ENCODE results near the gene PAX7.

GRCh38 chr1:18592368-18592767 is 38.3 kb upstream of the PAX7 start:
- TF ChIP-seq POLR2A (IDR thresholded peaks at IDR 0.05; ENCODE audit: low read depth, low read length) (no peak), CEBPB (IDR thresholded peaks at IDR 0.05; ENCODE audit: low read depth, low read length) (no peak), CTCF (conservative IDR thresholded peaks at IDR 0.05; ENCODE audit: low read depth, low read length) (no peak), USF2 (IDR thresholded peaks at IDR 0.05; ENCODE audit: low read depth, low read length) (peak; percentile 46; the same call in 1 of the 2 replicates), RFX5 (IDR thresholded peaks at IDR 0.05; ENCODE audit: low read depth, low read length) (no peak), RAD21 (IDR thresholded peaks at IDR 0.05; ENCODE audit: low read length) (no peak), MAFK (IDR thresholded peaks at IDR 0.05; ENCODE audit: low read depth, low read length) (no peak), ELK1 (IDR thresholded peaks at IDR 0.05; ENCODE audit: borderline replicate concordance, low read depth, low read length) (no peak), MXI1 (IDR thresholded peaks at IDR 0.05; ENCODE audit: borderline replicate concordance, low read depth, low read length) (no peak), FOS (IDR thresholded peaks at IDR 0.05; ENCODE audit: low read depth, low read length) (no peak), SMC3 (IDR thresholded peaks at IDR 0.05; ENCODE audit: low read depth, low read length) (no peak), BHLHE40 (IDR thresholded peaks at IDR 0.05; ENCODE audit: low read depth, low read length) (no peak)

Measured in IMR-90 (cell line).